ENCODE results near the gene SRSF5. TPM values are rescaled to one million over a fixed set of nuclear protein-coding genes. Genes with fewer than 3 reads are reported as not detected.
A peak's percentile ranks its signal among the peaks of the same experiment; 100 is the strongest.

Gene SRSF5
- total RNA-seq, 1 donor = 157 TPM

GRCh38 chr14:69769623-69770022, 2.7 kb downstream of the SRSF5 start:
- H3K36me3 ChIP-seq (ENCODE audit: insufficient read depth, low read length) = peaks cover 69% of the 10 kb centered on the region
- H3K27me3 ChIP-seq (ENCODE audit: insufficient read depth, low read length) = no peaks in the 10 kb centered on the region
- no peak overlapping the region for H3K4me3 ChIP-seq (ENCODE audit: insufficient read depth, low read length)
- no peak overlapping the region for H2AFZ ChIP-seq (ENCODE audit: low read length)
- H3K27ac ChIP-seq (ENCODE audit: low read depth, low read length) = no peak overlapping the region
- no peak for DNase-seq (ENCODE audit: insufficient read length, low spot score, missing footprints)
- peaks cover 49% of the 10 kb centered on the region for H3K79me2 ChIP-seq (ENCODE audit: insufficient read depth, low read length)
- peaks cover 20% of the 10 kb centered on the region for H3K4me1 ChIP-seq (ENCODE audit: insufficient read depth, low read length)
- H3K4me2 ChIP-seq (ENCODE audit: insufficient read depth, low read length) = peak overlapping the region; percentile 27
- TF ChIP-seq, protein P1, sequence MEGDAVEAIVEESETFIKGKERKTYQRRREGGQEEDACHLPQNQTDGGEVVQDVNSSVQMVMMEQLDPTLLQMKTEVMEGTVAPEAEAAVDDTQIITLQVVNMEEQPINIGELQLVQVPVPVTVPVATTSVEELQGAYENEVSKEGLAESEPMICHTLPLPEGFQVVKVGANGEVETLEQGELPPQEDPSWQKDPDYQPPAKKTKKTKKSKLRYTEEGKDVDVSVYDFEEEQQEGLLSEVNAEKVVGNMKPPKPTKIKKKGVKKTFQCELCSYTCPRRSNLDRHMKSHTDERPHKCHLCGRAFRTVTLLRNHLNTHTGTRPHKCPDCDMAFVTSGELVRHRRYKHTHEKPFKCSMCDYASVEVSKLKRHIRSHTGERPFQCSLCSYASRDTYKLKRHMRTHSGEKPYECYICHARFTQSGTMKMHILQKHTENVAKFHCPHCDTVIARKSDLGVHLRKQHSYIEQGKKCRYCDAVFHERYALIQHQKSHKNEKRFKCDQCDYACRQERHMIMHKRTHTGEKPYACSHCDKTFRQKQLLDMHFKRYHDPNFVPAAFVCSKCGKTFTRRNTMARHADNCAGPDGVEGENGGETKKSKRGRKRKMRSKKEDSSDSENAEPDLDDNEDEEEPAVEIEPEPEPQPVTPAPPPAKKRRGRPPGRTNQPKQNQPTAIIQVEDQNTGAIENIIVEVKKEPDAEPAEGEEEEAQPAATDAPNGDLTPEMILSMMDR (IDR thresholded peaks at IDR 0.05; ENCODE audit: extremely low read depth, low read depth, low read length) = no peak
- H3K9me3 ChIP-seq (ENCODE audit: low read depth, low read length) = no peaks in the 10 kb centered on the region
- H4K20me1 ChIP-seq (ENCODE audit: insufficient read depth, low read length) = peaks cover 42% of the 10 kb centered on the region

GRCh38 chr14:69770559-69770958, 3.6 kb downstream of the SRSF5 start:
- H3K4me2 ChIP-seq (ENCODE audit: insufficient read depth, low read length) = no peak overlapping the region
- peaks cover 78% of the 10 kb centered on the region for H3K36me3 ChIP-seq (ENCODE audit: insufficient read depth, low read length)
- TF ChIP-seq, protein P1 (IDR thresholded peaks at IDR 0.05; ENCODE audit: extremely low read depth, low read depth, low read length) = no peak
- H4K20me1 ChIP-seq (ENCODE audit: insufficient read depth, low read length) = peaks cover 47% of the 10 kb centered on the region
- DNase-seq (ENCODE audit: insufficient read length, low spot score, missing footprints) = peak; percentile 26
- H2AFZ ChIP-seq (ENCODE audit: low read length) = no peak overlapping the region
- peaks cover 49% of the 10 kb centered on the region for H3K79me2 ChIP-seq (ENCODE audit: insufficient read depth, low read length)
- no peaks in the 10 kb centered on the region for H3K27me3 ChIP-seq (ENCODE audit: insufficient read depth, low read length)
- H3K4me1 ChIP-seq (ENCODE audit: insufficient read depth, low read length) = peaks cover 20% of the 10 kb centered on the region
- no peak overlapping the region for H3K4me3 ChIP-seq (ENCODE audit: insufficient read depth, low read length)
- no peak overlapping the region for H3K27ac ChIP-seq (ENCODE audit: low read depth, low read length)
- H3K9me3 ChIP-seq (ENCODE audit: low read depth, low read length) = no peaks in the 10 kb centered on the region

- no peak overlapping the region for H3K4me2 ChIP-seq (ENCODE audit: insufficient read depth, low read length)
- TF ChIP-seq, protein P1 (IDR thresholded peaks at IDR 0.05; ENCODE audit: extremely low read depth, low read depth, low read length) = no peak
- peaks cover 84% of the 10 kb centered on the region for H3K36me3 ChIP-seq (ENCODE audit: insufficient read depth, low read length)
- H3K27me3 ChIP-seq (ENCODE audit: insufficient read depth, low read length) = no peaks in the 10 kb centered on the region
- peaks cover 20% of the 10 kb centered on the region for H3K4me1 ChIP-seq (ENCODE audit: insufficient read depth, low read length)
- H2AFZ ChIP-seq (ENCODE audit: low read length) = no peak overlapping the region
- no peak for DNase-seq (ENCODE audit: insufficient read length, low spot score, missing footprints)
- H3K4me3 ChIP-seq (ENCODE audit: insufficient read depth, low read length) = no peak overlapping the region
- no peak overlapping the region for H3K27ac ChIP-seq (ENCODE audit: low read depth, low read length)
- H3K79me2 ChIP-seq (ENCODE audit: insufficient read depth, low read length) = peaks cover 51% of the 10 kb centered on the region
- peaks cover 52% of the 10 kb centered on the region for H4K20me1 ChIP-seq (ENCODE audit: insufficient read depth, low read length)
- H3K9me3 ChIP-seq (ENCODE audit: low read depth, low read length) = no peaks in the 10 kb centered on the region
Observed at GRCh38 chr14:69771136-69771535, 4.2 kb downstream of the SRSF5 start.

- Histone ChIP-seq H3K4me3 (ENCODE audit: insufficient read depth, low read length) (no peak overlapping the region), H3K9me3 (ENCODE audit: low read depth, low read length) (no peaks in the 10 kb centered on the region), H3K36me3 (ENCODE audit: insufficient read depth, low read length) (peaks cover 96% of the 10 kb centered on the region), H4K20me1 (ENCODE audit: insufficient read depth, low read length) (peaks cover 57% of the 10 kb centered on the region), H3K4me2 (ENCODE audit: insufficient read depth, low read length) (no peak overlapping the region), H3K27ac (ENCODE audit: low read depth, low read length) (no peak overlapping the region), H3K79me2 (ENCODE audit: insufficient read depth, low read length) (peaks cover 47% of the 10 kb centered on the region), H3K4me1 (ENCODE audit: insufficient read depth, low read length) (peaks cover 16% of the 10 kb centered on the region), H3K27me3 (ENCODE audit: insufficient read depth, low read length) (no peaks in the 10 kb centered on the region), H2AFZ (ENCODE audit: low read length) (no peak overlapping the region)
- TF ChIP-seq, protein P1 (IDR thresholded peaks at IDR 0.05; ENCODE audit: extremely low read depth, low read depth, low read length) = no peak
- DNase-seq (ENCODE audit: insufficient read length, low spot score, missing footprints) = no peak
Observed at GRCh38 chr14:69772082-69773017, 5.4 kb downstream of the SRSF5 start.

Data from osteoblast (primary cell).